Measurements from ENCODE around the gene HOXD9.

The HOXD9 gene

DNA sequence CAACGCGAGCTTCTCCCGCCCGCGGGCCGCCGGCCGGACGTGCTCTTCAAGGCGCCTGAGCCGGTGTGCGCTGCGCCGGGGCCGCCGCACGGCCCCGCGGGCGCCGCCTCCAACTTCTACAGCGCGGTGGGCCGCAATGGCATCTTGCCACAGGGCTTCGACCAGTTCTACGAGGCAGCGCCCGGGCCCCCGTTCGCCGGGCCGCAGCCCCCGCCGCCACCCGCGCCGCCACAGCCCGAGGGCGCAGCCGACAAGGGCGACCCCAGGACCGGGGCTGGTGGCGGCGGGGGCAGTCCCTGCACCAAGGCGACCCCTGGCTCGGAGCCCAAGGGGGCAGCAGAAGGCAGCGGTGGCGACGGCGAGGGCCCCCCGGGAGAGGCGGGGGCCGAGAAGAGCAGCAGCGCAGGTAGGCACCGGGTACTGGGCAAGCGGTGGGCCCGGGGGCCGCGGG lies 14.8 kb upstream of the HOXD9 start:
- in situ Hi-C loops (cut with HindIII; ENCODE audit: low sequenced_read_pairs) = no loop called here

DNA sequence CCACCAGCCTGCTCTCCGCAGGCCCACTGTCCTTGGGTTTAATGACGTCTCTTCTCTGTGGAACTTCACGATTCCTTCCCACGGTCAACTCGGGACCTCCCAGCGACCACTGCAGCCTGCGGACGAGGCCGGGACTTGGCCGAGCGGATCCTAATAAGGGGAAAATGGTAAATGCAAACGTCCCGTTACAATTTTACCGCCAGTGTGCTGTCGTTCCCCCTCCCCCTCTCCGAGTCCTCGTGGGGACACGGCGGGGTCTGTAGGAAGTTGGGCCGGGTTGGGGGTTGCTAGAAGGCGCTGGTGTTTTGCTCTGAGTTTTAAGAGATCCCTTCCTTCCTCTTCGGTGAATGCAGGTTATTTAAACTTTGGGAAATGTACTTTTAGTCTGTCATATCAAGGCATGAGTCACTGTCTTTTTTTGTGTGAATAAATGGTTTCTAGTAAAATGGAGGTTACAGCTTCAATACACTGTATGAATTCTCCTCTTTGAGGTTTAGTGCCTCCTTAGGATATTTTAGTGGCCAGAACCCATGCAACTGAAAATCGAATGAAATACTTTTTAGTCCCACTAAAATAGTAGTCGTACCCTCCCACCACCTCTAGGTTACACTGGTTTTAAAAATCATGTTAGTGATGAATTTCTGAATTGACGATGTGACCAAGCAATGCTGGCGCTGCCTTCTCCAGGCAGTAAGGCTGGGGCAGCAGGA lies 13.2 kb upstream of the HOXD9 start:
- in situ Hi-C loops (cut with HindIII; ENCODE audit: low sequenced_read_pairs) = no loop called here

GRCh38 chr2:176109946-176110345 lies 12.6 kb upstream of the HOXD9 start:
- in situ Hi-C loops (cut with HindIII; ENCODE audit: low sequenced_read_pairs) = no loop called here

- in situ Hi-C loops (cut with HindIII; ENCODE audit: low sequenced_read_pairs) = no loop called here
Observed at GRCh38 chr2:176110415-176111308, 11.9 kb upstream of the HOXD9 start.

DNA sequence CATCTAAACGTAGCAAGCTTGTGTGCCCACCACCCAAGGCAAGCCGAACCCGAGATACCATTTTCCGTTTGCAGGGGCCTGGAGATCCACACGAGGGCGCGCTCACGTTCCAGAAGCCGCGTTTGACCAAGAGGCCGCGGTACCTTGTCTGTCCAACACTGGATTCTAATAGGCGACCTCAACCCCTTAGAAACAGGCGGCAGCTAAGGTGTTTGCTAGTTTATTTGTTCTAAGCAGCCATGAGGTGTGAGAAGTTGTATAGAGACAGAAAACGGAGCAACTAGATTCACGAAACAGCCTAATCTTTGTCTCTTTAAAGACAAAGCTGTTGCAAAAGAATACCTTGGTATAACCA lies 11.2 kb upstream of the HOXD9 start:
- in situ Hi-C loops (cut with HindIII; ENCODE audit: low sequenced_read_pairs) = no loop called here

- in situ Hi-C loops (cut with HindIII; ENCODE audit: low sequenced_read_pairs) = no loop called here
Observed at GRCh38 chr2:176111846-176112374, 10.6 kb upstream of the HOXD9 start.

DNA sequence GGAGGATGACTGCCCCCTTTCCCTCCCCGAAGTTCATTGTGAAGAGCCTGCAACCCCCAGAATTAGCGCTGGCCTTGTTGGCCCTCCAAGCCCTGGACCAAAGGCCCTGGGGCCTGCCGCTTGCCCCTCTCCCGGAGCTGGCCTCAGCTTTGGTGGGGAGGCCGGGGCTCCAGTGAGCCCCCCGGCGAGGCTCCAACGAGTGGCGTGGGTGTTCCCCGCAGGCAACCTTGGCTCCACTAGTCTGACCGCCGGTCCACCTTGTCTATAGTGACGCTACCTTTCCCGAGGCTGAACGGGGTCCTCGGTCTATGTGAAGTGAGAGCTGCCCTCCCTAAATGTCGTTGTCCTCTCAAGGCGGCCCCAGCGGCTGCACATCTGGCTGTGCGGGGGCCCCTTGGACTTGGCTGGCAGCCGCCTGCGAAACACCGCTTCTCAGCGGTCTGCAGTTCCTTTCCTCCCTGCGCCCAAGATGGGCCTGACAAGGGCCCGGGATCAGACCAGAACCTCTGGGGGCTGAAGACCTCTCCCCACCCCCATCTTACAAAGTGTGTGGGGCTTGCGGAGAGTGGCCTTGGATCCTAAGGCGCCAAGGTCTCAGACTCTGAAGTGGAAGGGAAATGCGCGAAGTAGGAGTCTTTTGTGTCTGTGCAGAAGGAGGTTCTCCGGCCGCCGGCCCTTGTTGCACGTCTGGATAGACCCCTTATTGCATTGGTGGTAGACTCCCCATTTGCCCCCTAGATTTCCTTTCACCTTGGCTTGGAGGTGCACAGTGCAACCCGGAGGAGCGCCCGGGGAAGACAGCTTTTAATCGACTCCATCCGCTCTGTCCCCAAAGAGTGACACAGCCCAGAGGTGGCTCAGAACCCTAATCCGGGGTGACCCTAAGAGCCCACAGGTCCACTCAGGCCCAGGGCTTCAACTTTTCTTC lies 9.9 kb upstream of the HOXD9 start:
- in situ Hi-C loops (cut with HindIII; ENCODE audit: low sequenced_read_pairs) = no loop called here

DNA sequence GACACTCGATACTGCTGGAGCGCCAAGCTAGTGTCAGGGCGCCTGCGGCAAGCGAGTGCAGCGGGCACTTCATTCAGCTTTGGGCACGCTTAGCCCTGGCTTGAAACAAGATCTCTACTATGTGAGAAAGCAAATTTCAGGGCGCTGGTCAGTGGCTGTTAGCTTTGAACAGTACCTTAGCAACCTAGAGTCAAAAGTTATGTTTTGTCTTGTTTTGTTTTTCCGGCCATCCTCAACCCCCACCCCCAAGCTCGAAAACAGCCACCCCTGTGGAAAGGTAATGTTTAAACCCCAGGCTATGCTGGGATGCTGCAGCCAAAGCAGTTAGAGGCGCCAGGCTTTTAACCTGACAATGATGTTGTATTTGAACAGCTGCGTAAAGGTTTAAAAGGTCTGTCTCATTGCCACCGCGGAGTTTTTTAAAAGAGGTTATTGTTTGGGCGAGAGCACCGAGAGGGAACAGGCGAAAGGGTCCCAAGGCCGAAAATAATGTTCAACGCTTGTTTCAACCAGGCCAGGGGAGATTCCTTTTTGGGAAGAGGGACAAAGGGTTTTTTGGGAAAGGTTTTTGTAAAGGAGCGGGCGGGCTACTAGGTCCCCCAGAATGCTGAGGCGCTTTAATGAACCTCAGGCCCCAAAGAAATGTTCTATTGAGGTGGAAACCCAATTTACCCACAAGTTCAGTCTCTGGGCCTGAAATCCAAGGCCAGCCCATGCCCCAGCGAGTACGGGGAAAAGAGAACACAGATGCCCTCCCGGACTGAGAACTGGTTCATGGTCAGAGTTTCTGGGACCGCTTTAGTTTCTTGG lies 8.2 kb upstream of the HOXD9 start:
- in situ Hi-C loops (cut with HindIII; ENCODE audit: low sequenced_read_pairs) = no loop called here

DNA sequence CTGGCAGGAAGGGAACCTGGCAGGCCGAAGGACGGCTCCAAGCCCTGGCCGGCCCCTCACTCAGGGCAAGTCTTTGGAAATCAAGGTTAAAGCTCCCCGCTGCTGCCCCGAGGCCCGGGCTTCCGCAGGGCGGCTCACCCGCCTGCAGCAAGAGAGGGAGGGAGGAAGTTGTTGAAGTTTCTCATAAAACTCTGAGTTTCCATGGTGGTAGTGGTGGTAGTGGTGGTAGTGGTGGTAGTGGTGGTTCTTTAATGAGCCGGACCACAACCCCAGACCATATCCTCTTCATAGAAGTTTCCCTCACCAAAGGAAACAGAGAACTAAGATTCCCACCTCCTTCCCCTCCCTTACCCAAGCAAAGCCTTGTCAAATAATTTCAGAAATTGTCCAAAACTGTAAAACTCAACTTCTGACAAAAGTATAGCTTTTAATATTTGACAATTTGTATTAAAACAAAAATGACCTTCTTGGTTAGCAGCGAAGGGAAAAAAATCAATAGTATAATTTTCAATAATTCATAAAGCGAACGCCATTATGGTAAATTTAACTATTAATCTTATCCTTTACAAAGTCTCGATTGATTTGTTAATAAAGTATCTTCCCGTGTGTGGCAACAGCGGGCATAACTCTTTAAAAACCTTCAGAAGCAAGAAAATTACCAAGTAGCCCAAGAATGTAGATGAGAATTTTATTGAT lies 7.4 kb upstream of the HOXD9 start:
- in situ Hi-C loops (cut with HindIII; ENCODE audit: low sequenced_read_pairs) = no loop called here

DNA sequence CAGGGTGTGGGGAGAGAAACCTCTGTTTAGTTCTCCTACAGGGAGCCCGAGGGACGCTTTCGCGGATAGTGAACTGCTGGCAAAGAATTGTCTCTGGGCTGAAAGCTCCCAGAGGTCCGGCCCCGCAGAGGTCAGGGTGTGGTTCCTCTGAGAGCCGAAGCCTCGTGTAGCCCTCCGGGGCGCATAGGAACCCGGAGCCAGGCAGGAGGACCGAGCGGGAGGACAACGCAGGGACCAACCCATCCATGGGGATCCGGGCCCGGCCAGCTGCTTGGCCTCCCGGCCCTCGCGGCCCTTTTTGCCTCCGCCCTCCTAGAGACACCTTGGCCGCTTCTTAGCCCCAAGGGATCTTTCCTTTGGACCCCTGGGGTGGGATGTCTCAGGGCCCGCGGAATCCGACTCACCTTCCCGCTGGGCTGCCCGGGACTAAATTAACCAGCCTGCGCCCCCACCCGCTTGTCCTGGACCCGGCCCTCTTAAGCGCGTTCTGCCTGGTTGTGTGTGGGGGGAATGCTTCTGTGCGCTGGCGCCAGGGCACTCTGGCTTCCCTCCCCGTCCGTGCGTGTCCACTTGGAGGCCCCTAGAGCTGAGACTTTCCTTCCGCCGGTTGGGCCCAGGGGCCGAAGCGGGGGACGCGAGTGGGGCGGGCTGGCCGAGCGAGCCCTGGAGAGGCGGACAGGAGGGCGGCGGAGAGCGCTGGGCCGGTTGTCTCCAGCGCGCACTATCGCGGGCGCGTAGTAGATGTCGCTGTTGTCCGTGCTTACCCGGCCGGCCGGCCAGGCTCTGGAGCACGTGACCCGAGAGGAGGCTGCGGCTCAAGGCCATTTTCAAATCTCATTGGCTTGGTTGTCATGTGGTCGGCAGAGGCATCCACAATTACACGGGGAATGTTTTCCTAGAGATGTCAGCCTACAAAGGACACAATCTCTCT lies 6.4 kb upstream of the HOXD9 start, which contains the start of gene HOXD10:
Gene HOXD10, plus strand, starts transcription at position 896 of the 931 bp plus-strand sequence. CDS start 56 bp downstream, outside the sequence.
- in situ Hi-C loops (cut with HindIII; ENCODE audit: low sequenced_read_pairs) = no loop called here

DNA sequence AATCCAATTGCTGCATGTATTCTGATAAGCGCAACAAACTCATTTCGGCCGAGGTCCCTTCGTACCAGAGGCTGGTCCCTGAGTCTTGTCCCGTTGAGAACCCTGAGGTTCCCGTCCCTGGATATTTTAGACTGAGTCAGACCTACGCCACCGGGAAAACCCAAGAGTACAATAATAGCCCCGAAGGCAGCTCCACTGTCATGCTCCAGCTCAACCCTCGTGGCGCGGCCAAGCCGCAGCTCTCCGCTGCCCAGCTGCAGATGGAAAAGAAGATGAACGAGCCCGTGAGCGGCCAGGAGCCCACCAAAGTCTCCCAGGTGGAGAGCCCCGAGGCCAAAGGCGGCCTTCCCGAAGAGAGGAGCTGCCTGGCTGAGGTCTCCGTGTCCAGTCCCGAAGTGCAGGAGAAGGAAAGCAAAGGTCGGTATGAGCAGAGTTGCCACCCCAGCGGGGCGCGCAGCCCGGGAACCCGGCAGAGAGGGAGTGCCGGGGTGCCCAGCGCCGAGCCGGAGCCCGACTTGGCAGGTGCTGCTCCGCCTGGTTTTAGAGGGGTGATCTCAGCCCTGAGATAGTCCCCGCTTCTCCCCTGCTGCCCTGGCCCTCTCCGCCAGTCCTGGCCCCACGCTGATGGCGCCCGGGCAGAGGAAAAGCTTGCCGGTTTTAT lies 5.2 kb upstream of the HOXD9 start:
- in situ Hi-C loops (cut with HindIII; ENCODE audit: low sequenced_read_pairs) = no loop called here

GRCh38 chr2:176117823-176118371 lies 4.6 kb upstream of the HOXD9 start:
- in situ Hi-C loops (cut with HindIII; ENCODE audit: low sequenced_read_pairs) = no loop called here

- in situ Hi-C loops (cut with HindIII; ENCODE audit: low sequenced_read_pairs) = no loop called here
Observed at GRCh38 chr2:176118601-176119339, 3.7 kb upstream of the HOXD9 start.

GRCh38 chr2:176120364-176121189 lies 1.9 kb upstream of the HOXD9 start:
- in situ Hi-C loops (cut with HindIII; ENCODE audit: low sequenced_read_pairs) = no loop called here

GRCh38 chr2:176121190-176122051 lies 1.1 kb upstream of the HOXD9 start:
- in situ Hi-C loops (cut with HindIII; ENCODE audit: low sequenced_read_pairs) = no loop called here
